NCI-H524 (cell line): ENCODE measurements around the gene CCNDBP1.
"Not testable (repeated sequence)": the region's sequence is repeated elsewhere in the genome, so short reads cannot be mapped to it uniquely, and the experiment has no call there.

Experiments
- DNase-seq, 2 experiments: peaks; one replicate each; lab custom pipeline; 2025; lab: John Stamatoyannopoulos, UW

CCNDBP1 gene

GRCh38 chr15:43185157-43186002, at the start of gene CCNDBP1:
Gene CCNDBP1, plus strand, starts transcription at chr15:43185403. Its CDS starts 96 bp downstream, at chr15:43185499.
- peak; percentile 76 to 86 for DNase-seq

- DNase-seq, result no peak
Observed at GRCh38 chr15:43143203-43143941, 41.8 kb upstream of the CCNDBP1 start.

- DNase-seq, result no peak
Observed at GRCh38 chr15:43144512-43144911, 40.7 kb upstream of the CCNDBP1 start.

- no peak for DNase-seq
Observed at GRCh38 chr15:43146184-43146583, 39.0 kb upstream of the CCNDBP1 start.

GRCh38 chr15:43150191-43150929, 34.8 kb upstream of the CCNDBP1 start:
- DNase-seq, result no peak

GRCh38 chr15:43151688-43152087, 33.5 kb upstream of the CCNDBP1 start:
- DNase-seq, result no peak

GRCh38 chr15:43153269-43153668, 31.9 kb upstream of the CCNDBP1 start:
- no peak for DNase-seq

- no peak for DNase-seq
Observed at GRCh38 chr15:43165801-43166325, 19.3 kb upstream of the CCNDBP1 start.

- not testable (repeated sequence) for DNase-seq
Observed at GRCh38 chr15:43167261-43167660, 17.9 kb upstream of the CCNDBP1 start.

- no peak for DNase-seq
Observed at GRCh38 chr15:43168192-43169107, 16.8 kb upstream of the CCNDBP1 start.

- DNase-seq, result no peak
Observed at GRCh38 chr15:43169888-43170287, 15.3 kb upstream of the CCNDBP1 start.

GRCh38 chr15:43175656-43176309, 9.4 kb upstream of the CCNDBP1 start:
- DNase-seq, result not testable (repeated sequence)

- DNase-seq, result not testable (repeated sequence)
Observed at GRCh38 chr15:43177147-43177546, 8.1 kb upstream of the CCNDBP1 start.

- DNase-seq, result no peak
Observed at GRCh38 chr15:43183270-43183669, 1.9 kb upstream of the CCNDBP1 start.

GRCh38 chr15:43184407-43185124, 637 bp upstream of the CCNDBP1 start:
- peak in 1 of 2 experiments; percentile 21 for DNase-seq

- peak in 1 of 2 experiments; percentile 55 for DNase-seq
Observed at GRCh38 chr15:43186003-43186353, 775 bp downstream of the CCNDBP1 start.

GRCh38 chr15:43187544-43188155, 2.4 kb downstream of the CCNDBP1 start:
- DNase-seq, result peak in 1 of 2 experiments; percentile 50

GRCh38 chr15:43189296-43189695, 4.1 kb downstream of the CCNDBP1 start:
- no peak for DNase-seq

GRCh38 chr15:43190178-43190577, 5.0 kb downstream of the CCNDBP1 start:
- DNase-seq, result no peak
